HFFc6 (cell line): ENCODE results near the gene CDC14B. TPM values are rescaled to one million over a fixed set of nuclear protein-coding genes. Genes with fewer than 3 reads are reported as not detected.
"Not testable (repeated sequence)": the region's sequence is repeated elsewhere in the genome, so short reads cannot be mapped to it uniquely, and the experiment has no call there.

Experiments
- DNase-seq: peaks from one replicate; pipeline ENCODE4 v3.0.0-alpha.2; 2018
- H3K27ac Mint-ChIP-seq: 2 replicates; pipeline ENCODE4 v1.8.0; 2020; ENCODE audit warnings: mild to moderate bottlenecking, mixed read lengths
- H3K27me3 Mint-ChIP-seq: 2 replicates; pipeline ENCODE4 v1.8.0; 2021; ENCODE audit warnings: mild to moderate bottlenecking, moderate library complexity, mixed read lengths; ENCODE audit not compliant: insufficient read depth
- H3K36me3 Mint-ChIP-seq: 2 replicates; pipeline ENCODE4 v1.8.0; 2021; ENCODE audit warnings: low read depth, mixed read lengths
- H3K4me1 Mint-ChIP-seq: 2 replicates; pipeline ENCODE4 v1.8.0; 2020; ENCODE audit warnings: low read depth, mixed read lengths
- H3K4me3 Mint-ChIP-seq: 2 replicates; pipeline ENCODE4 v1.8.0; 2020; ENCODE audit warnings: mild to moderate bottlenecking, moderate library complexity, mixed read lengths
- H3K9me3 Mint-ChIP-seq: 2 replicates; pipeline ENCODE4 v1.8.0; 2020; ENCODE audit warnings: mild to moderate bottlenecking, mixed read lengths
- CTCF ChIP-seq: fragments of 200-600 bp; sonication (generic); IDR thresholded peaks from 2 replicates; pipeline ENCODE4 v1.5.0; 2021; ENCODE audit warnings: antibody characterized with exemption, mild to moderate bottlenecking
- total RNA-seq, 6 experiments: library from RNA; stranded (reverse); fragmentation: NEBNext Ultra II Directional; extraction: Animal tissue kit (Norgen Biotek cat#: 25700); gene quantifications; 2 replicates in 1 of 6; 3 replicates in 5 of 6; pipeline ENCODE4 v1.2.3, GENCODE V29; 2021

The CDC14B gene
- total RNA-seq, 6 experiments from 2014 or later, result 10.7 to 14.9 (median 12.1) TPM

GRCh38 chr9:96508227-96508940 lies 111.3 kb downstream of the CDC14B start:
- TF ChIP-seq CTCF, result no peak
- no peaks in the 10 kb centered on the region; the same call in 1 of the 2 replicates for H3K27me3 Mint-ChIP-seq
- peaks cover 7% of the 10 kb centered on the region for H3K36me3 Mint-ChIP-seq
- no peak for DNase-seq
- no peak overlapping the region for H3K27ac Mint-ChIP-seq
- H3K9me3 Mint-ChIP-seq, result no peaks in the 10 kb centered on the region
- H3K4me1 Mint-ChIP-seq, result peaks cover 25% of the 10 kb centered on the region
- no peak overlapping the region for H3K4me3 Mint-ChIP-seq

- Mint-ChIP-seq H3K27me3 (peaks cover 2% of the 10 kb centered on the region), H3K4me3 (no peak overlapping the region), H3K4me1 (peaks cover 47% of the 10 kb centered on the region), H3K27ac (no peak overlapping the region), H3K36me3 (peaks cover 5% of the 10 kb centered on the region; the same call in 1 of the 2 replicates), H3K9me3 (no peaks in the 10 kb centered on the region)
- TF ChIP-seq CTCF, result no peak
- no peak for DNase-seq
Observed at GRCh38 chr9:96505316-96505991, 114.2 kb downstream of the CDC14B start.

GRCh38 chr9:96503918-96504317 lies 115.7 kb downstream of the CDC14B start:
- Mint-ChIP-seq H3K4me1 (peaks cover 31% of the 10 kb centered on the region), H3K9me3 (no peaks in the 10 kb centered on the region), H3K4me3 (no peak overlapping the region), H3K27ac (peak overlapping the region; percentile 36; the same call in 1 of the 2 replicates), H3K27me3 (peaks cover 2% of the 10 kb centered on the region), H3K36me3 (peaks cover 5% of the 10 kb centered on the region; the same call in 1 of the 2 replicates)
- DNase-seq, result no peak
- no peak for TF ChIP-seq CTCF

- peak overlapping the region; percentile 36 for H3K27ac Mint-ChIP-seq
Observed at GRCh38 chr9:96503374-96503748, 116.3 kb downstream of the CDC14B start.

GRCh38 chr9:96502539-96503373 lies 116.9 kb downstream of the CDC14B start:
- no peak for TF ChIP-seq CTCF
- Mint-ChIP-seq H3K27me3 (peaks cover 2% of the 10 kb centered on the region), H3K4me1 (peaks cover 31% of the 10 kb centered on the region), H3K9me3 (no peaks in the 10 kb centered on the region), H3K27ac (peak overlapping the region; percentile 88), H3K4me3 (no peak overlapping the region), H3K36me3 (peaks cover 5% of the 10 kb centered on the region; the same call in 1 of the 2 replicates)
- DNase-seq, result no peak

More at GRCh38 chr9:96503374-96503748, 116.3 kb downstream of the CDC14B start:
- H3K27me3 Mint-ChIP-seq, H3K9me3 Mint-ChIP-seq, H3K4me3 Mint-ChIP-seq, H3K36me3 Mint-ChIP-seq, DNase-seq: not testable (repeated sequence)
- H3K4me1 Mint-ChIP-seq, result peaks cover 31% of the 10 kb centered on the region
